Activated T-helper 2 cell treated with anti-CD3 and anti-CD28 coated beads, Interferon-gamma antibody, Interleukin-2, Interleukin-4, amounts not matched to agents 10 μg/mL and 5 μg/mL and 100 μg/mL, durations not matched to agents 14 hours and 24 hours and 36 hours (primary cell): Measurements from ENCODE around the gene BORCS5. TPM values are rescaled to one million over a fixed set of nuclear protein-coding genes. Genes with fewer than 3 reads are reported as not detected.
A peak's percentile ranks its signal among the peaks of the same experiment; 100 is the strongest.

Source experiments
- DNase-seq: peaks from one replicate; pipeline ENCODE4 v3.0.0; 2021; ENCODE audit warnings: low spot score
- H3K27ac Mint-ChIP-seq: one replicate; pipeline ENCODE4 v1.8.0; 2021; ENCODE audit warnings: mixed read lengths
- H3K27me3 Mint-ChIP-seq: one replicate; pipeline ENCODE4 v1.8.0; 2021; ENCODE audit warnings: low read depth, mixed read lengths
- H3K36me3 Mint-ChIP-seq: one replicate; pipeline ENCODE4 v1.8.0; 2021; ENCODE audit warnings: low read depth, mixed read lengths
- H3K4me1 Mint-ChIP-seq: one replicate; pipeline ENCODE4 v1.8.0; 2021; ENCODE audit warnings: low read depth, mixed read lengths
- H3K4me3 Mint-ChIP-seq: one replicate; pipeline ENCODE4 v1.8.0; 2021; ENCODE audit warnings: low read depth, mild to moderate bottlenecking, moderate library complexity, mixed read lengths
- H3K9me3 Mint-ChIP-seq: one replicate; pipeline ENCODE4 v1.8.0; 2021; ENCODE audit warnings: mixed read lengths
- intact Hi-C: fragments of 100-400 bp; cut with micrococcal nuclease; formaldehyde crosslinking; loops from one replicate; pipeline ENCODE4 v1.15.1; 2023
- total RNA-seq: library from RNA; stranded (reverse); gene quantifications from 2 replicates; pipeline ENCODE4 v1.2.3, GENCODE V29; 2022

Gene BORCS5
- total RNA-seq, 1 donor from 2014 or later: 45.9 TPM

- DNase-seq: no peak
- H3K27ac Mint-ChIP-seq: peak overlapping the region; percentile 99
- H3K9me3 Mint-ChIP-seq: no peaks in the 10 kb centered on the region
- H3K36me3 Mint-ChIP-seq: peaks cover 25% of the 10 kb centered on the region
- H3K4me3 Mint-ChIP-seq: peak overlapping the region; percentile 96
- intact Hi-C loops: loop anchor here (10.0 kb wide), 1 partner anchor 646 kb away; the partner anchor contains the start of gene HEBP1
- H3K27me3 Mint-ChIP-seq: no peaks in the 10 kb centered on the region
- peaks cover 41% of the 10 kb centered on the region for H3K4me1 Mint-ChIP-seq
Observed at GRCh38 chr12:12358528-12358927, 1.6 kb downstream of the BORCS5 start.

GRCh38 chr12:12364787-12365445 lies 8.0 kb downstream of the BORCS5 start:
- no peaks in the 10 kb centered on the region for H3K27me3 Mint-ChIP-seq
- H3K27ac Mint-ChIP-seq: no peak overlapping the region
- H3K9me3 Mint-ChIP-seq: no peaks in the 10 kb centered on the region
- H3K4me1 Mint-ChIP-seq: peaks cover 35% of the 10 kb centered on the region
- peaks cover 55% of the 10 kb centered on the region for H3K36me3 Mint-ChIP-seq
- intact Hi-C loops: no loop called here
- H3K4me3 Mint-ChIP-seq: no peak overlapping the region
- no peak for DNase-seq

GRCh38 chr12:12365446-12365802 lies 8.5 kb downstream of the BORCS5 start:
- Mint-ChIP-seq H3K4me1 (peaks cover 35% of the 10 kb centered on the region), H3K9me3 (no peaks in the 10 kb centered on the region), H3K27me3 (no peaks in the 10 kb centered on the region), H3K4me3 (no peak overlapping the region), H3K36me3 (peaks cover 59% of the 10 kb centered on the region), H3K27ac (no peak overlapping the region)
- intact Hi-C loops: no loop called here
- DNase-seq: no peak

GRCh38 chr12:12365931-12366431 lies 9.1 kb downstream of the BORCS5 start:
- Mint-ChIP-seq H3K27ac (no peak overlapping the region), H3K4me3 (no peak overlapping the region), H3K27me3 (no peaks in the 10 kb centered on the region), H3K9me3 (no peaks in the 10 kb centered on the region), H3K36me3 (peaks cover 62% of the 10 kb centered on the region), H3K4me1 (peaks cover 35% of the 10 kb centered on the region)
- DNase-seq: no peak
- intact Hi-C loops: no loop called here

GRCh38 chr12:12366701-12367481 lies 10.0 kb downstream of the BORCS5 start:
- Mint-ChIP-seq H3K9me3 (no peaks in the 10 kb centered on the region), H3K36me3 (peaks cover 59% of the 10 kb centered on the region), H3K27me3 (no peaks in the 10 kb centered on the region), H3K4me1 (peaks cover 30% of the 10 kb centered on the region), H3K4me3 (no peak overlapping the region), H3K27ac (no peak overlapping the region)
- intact Hi-C loops: no loop called here
- DNase-seq: no peak

- no peaks in the 10 kb centered on the region for H3K9me3 Mint-ChIP-seq
- H3K27me3 Mint-ChIP-seq: no peaks in the 10 kb centered on the region
- DNase-seq: no peak
- H3K4me1 Mint-ChIP-seq: peaks cover 26% of the 10 kb centered on the region
- H3K4me3 Mint-ChIP-seq: no peak overlapping the region
- peaks cover 55% of the 10 kb centered on the region for H3K36me3 Mint-ChIP-seq
- H3K27ac Mint-ChIP-seq: peak overlapping the region; percentile 2
- intact Hi-C loops: no loop called here
Observed at GRCh38 chr12:12367482-12367998, 10.7 kb downstream of the BORCS5 start.

GRCh38 chr12:12372946-12373722 lies 16.3 kb downstream of the BORCS5 start:
- peak overlapping the region; percentile 48 for H3K27ac Mint-ChIP-seq
- H3K27me3 Mint-ChIP-seq: no peaks in the 10 kb centered on the region
- peaks cover 52% of the 10 kb centered on the region for H3K36me3 Mint-ChIP-seq
- H3K9me3 Mint-ChIP-seq: no peaks in the 10 kb centered on the region
- no peak overlapping the region for H3K4me3 Mint-ChIP-seq
- intact Hi-C loops: no loop called here
- peaks cover 23% of the 10 kb centered on the region for H3K4me1 Mint-ChIP-seq
- no peak for DNase-seq

- Mint-ChIP-seq H3K4me1 (peaks cover 34% of the 10 kb centered on the region), H3K27me3 (no peaks in the 10 kb centered on the region), H3K27ac (peak overlapping the region; percentile 59), H3K36me3 (peaks cover 47% of the 10 kb centered on the region), H3K9me3 (peaks cover 4% of the 10 kb centered on the region), H3K4me3 (no peak overlapping the region)
- intact Hi-C loops: loop anchor here (1.0 to 2.0 kb wide), 7 partner anchors 13 to 340 kb away; partner anchors contain the start of genes CDKN1B and CREBL2
- no peak for DNase-seq
Observed at GRCh38 chr12:12376646-12377448, 20.0 kb downstream of the BORCS5 start.

GRCh38 chr12:12378616-12379015 lies 21.7 kb downstream of the BORCS5 start:
- Mint-ChIP-seq H3K9me3 (peaks cover 9% of the 10 kb centered on the region), H3K27ac (peak overlapping the region; percentile 57), H3K4me1 (peaks cover 33% of the 10 kb centered on the region), H3K36me3 (peaks cover 49% of the 10 kb centered on the region), H3K27me3 (no peaks in the 10 kb centered on the region), H3K4me3 (no peak overlapping the region)
- intact Hi-C loops: no loop called here
- DNase-seq: no peak

- Mint-ChIP-seq H3K27me3 (no peaks in the 10 kb centered on the region), H3K36me3 (peaks cover 59% of the 10 kb centered on the region), H3K9me3 (peaks cover 9% of the 10 kb centered on the region), H3K4me3 (peak overlapping the region; percentile 37), H3K27ac (peak overlapping the region; percentile 90), H3K4me1 (peaks cover 45% of the 10 kb centered on the region)
- no peak for DNase-seq
- intact Hi-C loops: loop anchor here (1.0 kb wide), 1 partner anchor 62 kb away; no protein-coding TSS in a partner anchor
Observed at GRCh38 chr12:12379831-12380730, 23.2 kb downstream of the BORCS5 start.

GRCh38 chr12:12380949-12381593 lies 24.2 kb downstream of the BORCS5 start:
- Mint-ChIP-seq H3K4me1 (peaks cover 48% of the 10 kb centered on the region), H3K4me3 (no peak overlapping the region), H3K27ac (peak overlapping the region; percentile 65), H3K9me3 (peaks cover 9% of the 10 kb centered on the region), H3K36me3 (peaks cover 60% of the 10 kb centered on the region), H3K27me3 (no peaks in the 10 kb centered on the region)
- intact Hi-C loops: loop anchor here (1.0 kb wide), 1 partner anchor 61 kb away; no protein-coding TSS in a partner anchor
- DNase-seq: no peak
